Activated T-helper 2 cell treated with anti-CD3 and anti-CD28 coated beads, Interferon-gamma antibody, Interleukin-2, Interleukin-4, amounts not matched to agents 10 μg/mL and 5 μg/mL and 100 μg/mL, durations not matched to agents 14 hours and 24 hours and 36 hours (primary cell): ENCODE measurements around the gene BMI1. TPM values are rescaled to one million over a fixed set of nuclear protein-coding genes. Genes with fewer than 3 reads are reported as not detected.

ENCODE experiments used
- DNase-seq: peaks from one replicate; pipeline ENCODE4 v3.0.0; 2021; ENCODE audit warnings: low spot score
- H3K27ac Mint-ChIP-seq: one replicate; pipeline ENCODE4 v1.8.0; 2021; ENCODE audit warnings: mixed read lengths
- H3K27me3 Mint-ChIP-seq: one replicate; pipeline ENCODE4 v1.8.0; 2021; ENCODE audit warnings: low read depth, mixed read lengths
- H3K36me3 Mint-ChIP-seq: one replicate; pipeline ENCODE4 v1.8.0; 2021; ENCODE audit warnings: low read depth, mixed read lengths
- H3K4me1 Mint-ChIP-seq: one replicate; pipeline ENCODE4 v1.8.0; 2021; ENCODE audit warnings: low read depth, mixed read lengths
- H3K4me3 Mint-ChIP-seq: one replicate; pipeline ENCODE4 v1.8.0; 2021; ENCODE audit warnings: low read depth, mild to moderate bottlenecking, moderate library complexity, mixed read lengths
- H3K9me3 Mint-ChIP-seq: one replicate; pipeline ENCODE4 v1.8.0; 2021; ENCODE audit warnings: mixed read lengths
- intact Hi-C: fragments of 100-400 bp; cut with micrococcal nuclease; formaldehyde crosslinking; loops from one replicate; pipeline ENCODE4 v1.15.1; 2023
- total RNA-seq: library from RNA; stranded (reverse); gene quantifications from 2 replicates; pipeline ENCODE4 v1.2.3, GENCODE V29; 2022

BMI1 gene
- total RNA-seq, 1 donor from 2014 or later: 69.0 TPM

DNA sequence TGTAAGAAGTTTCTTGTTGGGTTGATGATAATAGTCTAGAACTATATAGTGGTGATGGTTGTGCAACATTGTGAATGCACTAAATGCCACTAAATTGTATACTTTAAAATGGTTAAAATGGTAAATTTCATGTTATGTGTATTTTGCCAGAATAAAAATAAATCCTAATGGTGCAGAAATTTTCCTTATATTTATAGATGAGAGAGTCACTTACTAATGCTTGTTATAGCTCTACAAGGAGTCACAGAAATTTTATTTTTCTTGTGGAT lies 45.5 kb downstream of the BMI1 start:
- peaks cover 42% of the 10 kb centered on the region for H3K4me1 Mint-ChIP-seq
- H3K9me3 Mint-ChIP-seq: no peaks in the 10 kb centered on the region
- no peak overlapping the region for H3K4me3 Mint-ChIP-seq
- intact Hi-C loops: loop anchor here (2.0 to 10.0 kb wide), 4 partner anchors 26 to 268 kb away; no protein-coding TSS in a partner anchor
- no peaks in the 10 kb centered on the region for H3K36me3 Mint-ChIP-seq
- no peak for DNase-seq
- no peaks in the 10 kb centered on the region for H3K27me3 Mint-ChIP-seq
- no peak overlapping the region for H3K27ac Mint-ChIP-seq

DNA sequence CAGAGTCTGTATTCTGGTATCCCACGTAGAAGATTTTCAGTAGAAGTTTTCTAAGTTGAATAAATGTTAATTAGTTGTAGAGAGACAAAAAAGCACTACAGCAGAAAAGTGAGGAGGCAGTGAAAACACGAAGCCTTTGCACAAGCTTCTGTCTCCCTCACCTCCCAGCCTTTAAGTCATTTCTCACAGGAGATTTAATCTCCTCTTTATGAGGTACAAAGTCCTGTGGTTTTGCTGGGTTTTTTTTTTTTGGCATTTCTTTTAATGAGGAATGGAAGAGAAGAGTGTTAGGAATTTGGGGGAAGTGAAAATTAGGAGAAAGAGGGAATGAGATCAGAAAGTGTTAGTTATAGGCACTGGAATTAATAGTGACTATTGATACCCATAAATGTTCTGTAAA lies 45.9 kb downstream of the BMI1 start:
- H3K36me3 Mint-ChIP-seq: no peaks in the 10 kb centered on the region
- H3K4me3 Mint-ChIP-seq: peak overlapping the region; percentile 55
- DNase-seq: no peak
- H3K9me3 Mint-ChIP-seq: no peaks in the 10 kb centered on the region
- intact Hi-C loops: loop anchor here (1.0 to 10.0 kb wide), 6 partner anchors 26 to 268 kb away; no protein-coding TSS in a partner anchor
- H3K4me1 Mint-ChIP-seq: peaks cover 42% of the 10 kb centered on the region
- peak overlapping the region; percentile 81 for H3K27ac Mint-ChIP-seq
- no peaks in the 10 kb centered on the region for H3K27me3 Mint-ChIP-seq

DNA sequence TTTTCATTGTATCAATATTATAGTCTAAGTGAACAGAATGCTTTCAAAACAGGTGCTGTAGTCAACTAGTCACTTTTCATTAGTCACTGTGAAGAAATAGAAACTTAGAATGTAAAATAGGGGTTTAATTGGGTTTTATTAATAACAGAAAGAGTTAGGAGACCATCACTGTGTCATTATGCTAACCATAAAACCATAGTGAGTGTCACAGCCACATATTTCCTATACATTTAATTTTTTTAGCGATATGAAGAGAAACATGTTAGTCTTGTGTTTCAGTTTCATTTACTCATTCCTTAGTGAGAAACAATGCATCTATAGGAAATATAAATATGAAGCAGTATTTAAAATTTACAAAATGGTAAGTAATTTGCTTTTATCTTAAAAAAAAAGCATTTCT lies 46.6 kb downstream of the BMI1 start:
- H3K9me3 Mint-ChIP-seq: no peaks in the 10 kb centered on the region
- H3K4me1 Mint-ChIP-seq: peaks cover 42% of the 10 kb centered on the region
- intact Hi-C loops: loop anchor here (1.0 to 10.0 kb wide), 6 partner anchors 27 to 267 kb away; no protein-coding TSS in a partner anchor
- no peaks in the 10 kb centered on the region for H3K36me3 Mint-ChIP-seq
- no peak for DNase-seq
- H3K4me3 Mint-ChIP-seq: no peak overlapping the region
- H3K27me3 Mint-ChIP-seq: no peaks in the 10 kb centered on the region
- H3K27ac Mint-ChIP-seq: peak overlapping the region; percentile 83

DNA sequence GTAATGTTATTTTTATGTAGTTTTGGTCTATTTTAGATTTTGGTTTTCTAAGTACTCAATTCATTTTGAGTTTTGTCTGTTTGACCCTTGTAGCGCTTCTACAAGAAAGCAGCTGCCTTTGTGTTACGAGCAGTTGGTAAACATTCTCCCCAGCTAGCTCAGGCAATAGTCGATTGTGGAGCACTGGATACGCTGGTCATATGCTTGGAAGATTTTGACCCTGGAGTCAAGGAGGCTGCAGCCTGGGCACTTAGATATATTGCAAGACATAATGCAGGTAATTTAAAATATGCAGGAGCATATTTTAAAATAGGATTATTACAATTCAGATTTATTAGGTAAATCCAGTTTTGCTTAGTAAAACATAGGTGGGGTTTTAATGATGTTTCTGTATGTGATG lies 47.5 kb downstream of the BMI1 start:
- DNase-seq: no peak
- Mint-ChIP-seq H3K4me3 (no peak overlapping the region), H3K27me3 (no peaks in the 10 kb centered on the region), H3K36me3 (no peaks in the 10 kb centered on the region), H3K9me3 (no peaks in the 10 kb centered on the region), H3K4me1 (peaks cover 43% of the 10 kb centered on the region), H3K27ac (no peak overlapping the region)
- intact Hi-C loops: loop anchor here (5.0 to 10.0 kb wide), 2 partner anchors 204 to 266 kb away; no protein-coding TSS in a partner anchor

DNA sequence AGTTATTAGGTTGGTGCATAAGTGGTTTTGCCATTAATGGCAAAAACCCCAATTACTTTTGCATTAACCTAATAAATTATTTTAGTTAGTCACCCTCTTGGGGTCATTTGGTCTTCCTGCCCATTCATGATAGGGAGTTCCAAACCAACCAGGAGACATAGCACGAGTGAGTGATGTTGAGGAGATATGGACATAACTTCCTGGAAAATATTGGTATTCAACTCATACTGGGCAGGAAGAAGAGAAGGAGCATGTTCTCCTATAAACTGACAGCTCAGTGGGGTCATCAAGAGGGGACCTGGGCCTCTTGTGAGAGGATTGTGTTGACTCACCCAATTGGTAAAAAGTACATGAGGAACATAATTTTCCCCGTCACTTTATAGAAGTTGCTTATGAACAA lies 48.1 kb downstream of the BMI1 start:
- Mint-ChIP-seq H3K36me3 (no peaks in the 10 kb centered on the region), H3K4me3 (no peak overlapping the region), H3K27me3 (no peaks in the 10 kb centered on the region), H3K27ac (no peak overlapping the region), H3K9me3 (no peaks in the 10 kb centered on the region), H3K4me1 (peaks cover 41% of the 10 kb centered on the region)
- intact Hi-C loops: loop anchor here (1.0 to 10.0 kb wide), 3 partner anchors 10 to 266 kb away; no protein-coding TSS in a partner anchor
- DNase-seq: no peak

DNA sequence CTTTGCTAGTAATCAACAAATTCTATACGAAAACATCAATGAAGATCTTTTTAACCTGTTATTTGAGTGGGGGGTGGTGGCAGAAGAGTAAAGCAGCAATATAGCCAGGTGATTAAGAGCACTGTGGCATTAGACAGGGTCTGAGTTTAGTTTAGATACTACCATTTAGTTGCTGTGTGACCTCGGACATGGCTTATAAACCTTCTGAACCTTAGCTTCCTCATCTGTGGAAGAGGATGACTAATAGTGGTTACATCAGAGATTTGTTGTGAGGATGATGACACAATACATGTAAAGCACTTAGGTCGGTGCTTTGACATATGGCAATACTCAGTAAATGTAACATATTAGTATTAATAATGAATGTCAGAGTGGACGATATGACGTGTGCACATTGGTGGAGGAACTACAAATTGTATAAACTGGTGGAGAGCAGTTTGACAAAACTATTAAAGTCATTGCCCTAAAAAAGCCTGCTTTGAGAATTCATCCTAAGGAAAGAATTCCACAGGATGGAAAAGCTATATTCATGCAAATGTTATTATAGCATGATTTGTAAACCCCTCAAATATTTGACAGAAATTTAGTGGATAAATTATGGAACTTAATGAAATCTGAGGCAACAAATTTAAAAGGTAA lies 48.7 kb downstream of the BMI1 start:
- Mint-ChIP-seq H3K27ac (no peak overlapping the region), H3K36me3 (no peaks in the 10 kb centered on the region), H3K27me3 (no peaks in the 10 kb centered on the region), H3K9me3 (no peaks in the 10 kb centered on the region), H3K4me1 (peaks cover 42% of the 10 kb centered on the region), H3K4me3 (no peak overlapping the region)
- intact Hi-C loops: loop anchor here (1.0 to 10.0 kb wide), 3 partner anchors 10 to 265 kb away; no protein-coding TSS in a partner anchor
- no peak for DNase-seq

DNA sequence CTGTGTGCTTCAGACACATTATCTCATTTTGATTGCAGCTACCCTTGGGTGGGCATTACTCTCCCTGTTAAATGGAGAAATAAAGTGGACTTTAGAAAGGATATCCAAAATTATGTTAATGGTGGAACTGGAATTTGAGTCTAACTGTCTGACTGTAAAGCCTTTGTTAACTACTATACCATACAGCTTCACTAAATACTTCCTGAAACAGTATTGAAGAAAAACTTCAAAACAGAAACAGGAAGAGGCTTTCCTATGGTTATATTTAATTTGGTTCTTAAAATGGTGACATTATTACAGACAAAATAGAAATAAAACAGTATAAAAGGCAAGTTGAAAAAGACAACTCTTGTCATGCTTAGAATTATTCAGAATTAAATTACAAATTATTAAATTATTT lies 49.4 kb downstream of the BMI1 start:
- H3K9me3 Mint-ChIP-seq: no peaks in the 10 kb centered on the region

DNA sequence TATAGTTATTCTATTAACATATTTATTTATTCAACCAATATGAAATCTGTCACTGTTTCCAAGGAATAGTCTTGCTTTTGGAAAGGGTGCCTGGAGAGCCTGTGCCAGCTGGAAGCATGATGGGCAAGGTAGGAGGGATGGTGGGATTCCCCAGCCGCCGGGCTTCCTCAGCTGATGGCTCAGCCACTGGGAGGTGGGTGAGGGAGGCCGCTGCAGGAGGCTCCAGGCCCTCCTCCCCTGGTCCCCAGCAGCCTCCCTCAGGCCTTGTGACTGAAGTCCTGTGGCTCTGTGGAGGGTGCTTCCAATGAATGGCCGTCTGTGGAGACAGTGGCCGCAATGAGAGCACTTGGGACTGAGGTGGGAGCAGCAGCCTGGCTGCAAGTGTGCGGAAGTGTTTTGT lies 51.4 kb downstream of the BMI1 start:
- intact Hi-C loops: no loop called here
- peaks cover 27% of the 10 kb centered on the region for H3K4me1 Mint-ChIP-seq
- DNase-seq: no peak

More for the DNA sequence above, 49.4 kb downstream of the BMI1 start:
- H3K4me3 Mint-ChIP-seq: no peak overlapping the region
- H3K36me3 Mint-ChIP-seq: no peaks in the 10 kb centered on the region
- no peak overlapping the region for H3K27ac Mint-ChIP-seq
- intact Hi-C loops: no loop called here
- peaks cover 44% of the 10 kb centered on the region for H3K4me1 Mint-ChIP-seq
- no peak for DNase-seq
- no peaks in the 10 kb centered on the region for H3K27me3 Mint-ChIP-seq

DNA sequence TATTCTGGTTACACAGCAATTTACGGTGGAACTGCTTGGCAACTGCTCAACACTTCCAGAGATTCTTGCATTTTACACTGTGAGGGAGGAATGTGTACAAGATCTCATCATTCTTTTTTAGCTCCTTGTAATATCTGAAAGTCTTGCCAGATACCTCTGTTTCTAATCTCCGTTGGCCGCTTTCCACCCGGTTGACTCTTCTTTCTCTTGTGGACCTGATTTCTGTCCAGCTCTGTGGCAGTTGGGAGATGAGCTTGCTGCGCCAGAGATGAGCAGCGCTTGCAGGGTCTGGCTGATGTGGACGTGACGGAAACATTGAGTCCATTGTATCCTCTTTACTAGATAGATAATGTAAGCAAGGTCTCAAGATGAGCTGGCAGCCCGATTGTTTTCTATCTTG lies 52.0 kb downstream of the BMI1 start:
- peaks cover 21% of the 10 kb centered on the region for H3K4me1 Mint-ChIP-seq
- H3K9me3 Mint-ChIP-seq: no peaks in the 10 kb centered on the region
- no peak for DNase-seq
- H3K4me3 Mint-ChIP-seq: no peak overlapping the region
- H3K27me3 Mint-ChIP-seq: no peaks in the 10 kb centered on the region
- no peaks in the 10 kb centered on the region for H3K36me3 Mint-ChIP-seq
- intact Hi-C loops: no loop called here
- H3K27ac Mint-ChIP-seq: no peak overlapping the region

More for the DNA sequence above, 51.4 kb downstream of the BMI1 start:
- Mint-ChIP-seq H3K36me3 (no peaks in the 10 kb centered on the region), H3K27me3 (no peaks in the 10 kb centered on the region), H3K4me3 (no peak overlapping the region), H3K9me3 (no peaks in the 10 kb centered on the region), H3K27ac (no peak overlapping the region)

DNA sequence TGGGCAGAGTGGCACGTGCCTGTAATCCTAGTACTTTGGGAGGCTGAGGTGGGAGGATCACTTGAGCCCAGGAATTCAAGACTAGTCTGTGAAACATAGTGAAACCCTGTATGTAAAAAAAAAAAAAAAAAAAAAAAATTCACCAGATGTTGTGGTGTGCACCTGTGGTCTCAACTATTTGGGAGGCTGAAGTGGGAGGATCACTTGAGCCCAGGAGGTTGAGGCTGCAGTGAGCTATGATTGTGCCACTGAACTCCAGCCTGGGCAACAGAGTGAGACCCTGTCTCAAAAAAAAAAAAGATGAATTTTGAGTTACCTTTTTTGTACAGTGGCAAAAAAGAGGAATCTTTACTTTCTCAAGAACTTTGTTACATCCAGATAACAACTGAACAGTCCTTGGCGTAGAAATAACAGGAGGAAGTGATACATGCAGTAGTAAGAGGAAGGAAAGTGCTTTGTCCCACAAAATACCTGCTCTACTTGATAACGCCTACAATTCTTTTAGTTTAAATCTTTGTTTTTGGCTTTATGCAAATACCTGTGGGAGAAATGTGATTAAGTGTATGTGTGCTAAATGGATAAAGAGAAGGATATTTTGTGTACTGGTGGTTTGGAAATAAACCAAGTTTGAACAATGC lies 53.7 kb downstream of the BMI1 start:
- Mint-ChIP-seq H3K9me3 (no peaks in the 10 kb centered on the region), H3K36me3 (no peaks in the 10 kb centered on the region), H3K27me3 (no peaks in the 10 kb centered on the region), H3K4me1 (peaks cover 22% of the 10 kb centered on the region), H3K4me3 (no peak overlapping the region), H3K27ac (no peak overlapping the region)
- intact Hi-C loops: no loop called here
- no peak for DNase-seq

DNA sequence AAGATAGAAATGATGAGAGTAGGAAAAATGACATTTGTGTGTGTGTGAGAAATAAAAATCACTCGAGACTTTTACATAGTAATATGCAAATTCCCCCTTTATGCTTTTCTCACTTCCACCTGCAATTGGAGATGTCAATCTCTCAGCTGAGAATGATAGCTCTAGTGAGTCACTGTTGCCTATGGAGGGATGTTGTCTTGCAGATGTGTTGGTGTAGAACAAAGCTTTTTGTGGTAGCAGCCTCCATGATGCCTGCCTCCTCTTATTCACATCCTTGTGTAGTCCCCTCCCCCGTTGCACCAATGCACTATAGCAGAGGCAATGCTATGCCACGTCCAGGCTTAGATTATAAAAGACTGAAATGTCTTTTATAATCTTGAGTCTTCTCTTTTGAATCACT lies 58.2 kb downstream of the BMI1 start:
- H3K9me3 Mint-ChIP-seq: no peaks in the 10 kb centered on the region

More for the DNA sequence above, 58.2 kb downstream of the BMI1 start:
- no peak overlapping the region for H3K4me3 Mint-ChIP-seq
- peaks cover 20% of the 10 kb centered on the region for H3K4me1 Mint-ChIP-seq
- intact Hi-C loops: loop anchor here (1.0 to 2.0 kb wide), 5 partner anchors 10 to 57 kb away; no protein-coding TSS in a partner anchor
- H3K27ac Mint-ChIP-seq: peak overlapping the region; percentile 69
- H3K27me3 Mint-ChIP-seq: no peaks in the 10 kb centered on the region
- DNase-seq: no peak
- no peaks in the 10 kb centered on the region for H3K36me3 Mint-ChIP-seq
